HuH-7 (cell line): Measurements from ENCODE around the gene FGB.
"Not testable (repeated sequence)": the region's sequence is repeated elsewhere in the genome, so short reads cannot be mapped to it uniquely, and the experiment has no call there.

Source experiments
- DNase-seq: peaks from one replicate; pipeline ENCODE4 v3.0.0; 2011; ENCODE audit warnings: low spot score

FGB gene

GRCh38 chr4:154597281-154597680, 34.5 kb downstream of the FGB start:
- not testable (repeated sequence) for DNase-seq

- no peak for DNase-seq
Measured at GRCh38 chr4:154597798-154598774, 35.3 kb downstream of the FGB start.

DNA sequence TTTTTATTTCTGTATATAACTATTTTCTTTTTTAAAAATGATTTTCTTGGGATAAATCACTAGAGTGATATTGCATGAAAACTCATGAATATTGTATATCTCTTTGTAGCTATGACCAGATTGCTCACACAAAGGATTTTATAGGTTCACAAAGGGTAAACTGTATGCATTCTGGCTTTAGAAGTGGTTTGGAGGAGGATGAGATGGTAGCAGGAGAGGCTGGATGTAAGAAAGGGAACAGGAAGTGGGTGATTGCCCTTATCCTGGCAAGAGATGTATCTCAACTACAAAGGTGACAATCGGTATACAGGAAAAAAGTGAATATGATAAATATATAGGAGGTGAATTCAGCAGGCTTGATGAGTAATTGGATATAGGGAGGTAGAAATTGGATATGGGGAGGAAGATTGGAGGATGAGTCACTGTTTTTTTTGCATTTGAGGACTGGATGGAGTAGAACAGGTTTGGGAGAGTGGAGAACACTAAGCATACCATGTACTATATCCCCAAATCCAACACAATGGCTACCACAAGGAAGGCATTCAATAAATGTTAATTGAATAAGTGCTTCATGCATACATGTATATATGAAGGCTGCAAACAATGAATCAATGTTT, 39.7 kb downstream of the FGB start:
- no peak for DNase-seq

DNA sequence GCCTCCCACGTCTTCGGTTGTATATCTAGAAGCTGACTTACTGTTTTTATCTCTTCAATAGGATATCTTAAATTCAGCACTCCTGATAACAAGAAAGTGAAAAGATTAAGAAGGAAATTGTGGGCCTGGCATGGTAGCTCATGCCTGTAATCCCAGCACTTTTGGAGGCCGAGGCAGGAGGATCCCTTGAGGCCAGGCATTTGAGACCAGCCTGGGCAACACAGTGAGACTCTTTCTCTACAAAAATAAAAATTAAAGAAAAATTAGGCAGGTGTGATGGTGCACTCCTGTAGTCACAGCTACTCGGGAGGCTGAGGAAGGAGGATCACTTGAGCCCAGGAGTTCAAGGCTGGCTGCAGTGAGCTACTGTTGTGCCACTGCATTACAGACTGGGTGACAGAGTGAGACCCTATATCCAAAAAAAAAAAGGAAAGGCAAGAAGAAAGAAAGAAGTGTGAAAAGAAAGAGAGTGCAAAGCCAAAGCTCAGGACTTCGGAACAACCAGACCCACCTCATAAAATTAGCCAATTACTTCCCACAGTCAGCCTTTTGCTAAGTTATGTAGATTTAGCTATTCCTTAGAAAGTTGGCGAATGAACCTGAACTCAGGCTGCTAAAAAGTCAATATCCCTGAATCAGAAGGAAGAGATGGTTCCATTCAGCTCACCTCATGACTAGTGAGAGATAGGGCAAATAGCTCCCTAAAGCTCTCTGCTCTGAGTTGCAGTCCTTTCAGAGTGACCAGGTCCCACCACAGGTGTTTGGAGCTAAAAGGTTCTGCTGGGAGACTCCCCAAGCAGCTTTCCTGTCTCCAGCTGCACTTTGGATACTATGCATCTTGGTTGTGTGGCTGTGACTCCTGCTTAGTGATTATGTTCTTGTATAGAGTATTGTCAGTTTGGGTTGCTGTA, 40.5 kb downstream of the FGB start:
- DNase-seq, result no peak

DNA sequence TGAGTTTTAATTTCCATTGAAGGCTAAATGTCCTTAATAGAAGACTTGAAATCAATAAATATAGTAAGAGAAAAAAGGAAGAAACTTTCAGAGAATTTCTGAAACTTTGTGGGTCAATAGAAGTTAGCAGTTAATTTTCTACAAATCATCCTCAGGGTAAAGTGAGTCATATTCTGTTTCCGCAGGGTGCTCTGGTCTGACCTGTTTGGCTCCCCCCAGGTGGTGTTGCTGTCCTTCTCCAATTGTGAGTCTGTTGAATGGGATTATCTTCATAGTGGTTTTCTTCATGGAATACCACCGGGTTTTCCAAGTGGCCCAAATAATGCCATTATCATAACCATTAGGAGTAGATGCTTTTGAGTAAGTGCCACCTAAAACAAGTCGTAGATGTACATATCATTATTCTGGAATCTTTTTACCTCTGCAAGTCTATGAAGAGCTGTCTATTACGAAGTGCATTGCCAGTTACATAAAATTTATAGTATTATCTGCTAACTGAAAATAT, 41.9 kb downstream of the FGB start:
- no peak for DNase-seq

DNA sequence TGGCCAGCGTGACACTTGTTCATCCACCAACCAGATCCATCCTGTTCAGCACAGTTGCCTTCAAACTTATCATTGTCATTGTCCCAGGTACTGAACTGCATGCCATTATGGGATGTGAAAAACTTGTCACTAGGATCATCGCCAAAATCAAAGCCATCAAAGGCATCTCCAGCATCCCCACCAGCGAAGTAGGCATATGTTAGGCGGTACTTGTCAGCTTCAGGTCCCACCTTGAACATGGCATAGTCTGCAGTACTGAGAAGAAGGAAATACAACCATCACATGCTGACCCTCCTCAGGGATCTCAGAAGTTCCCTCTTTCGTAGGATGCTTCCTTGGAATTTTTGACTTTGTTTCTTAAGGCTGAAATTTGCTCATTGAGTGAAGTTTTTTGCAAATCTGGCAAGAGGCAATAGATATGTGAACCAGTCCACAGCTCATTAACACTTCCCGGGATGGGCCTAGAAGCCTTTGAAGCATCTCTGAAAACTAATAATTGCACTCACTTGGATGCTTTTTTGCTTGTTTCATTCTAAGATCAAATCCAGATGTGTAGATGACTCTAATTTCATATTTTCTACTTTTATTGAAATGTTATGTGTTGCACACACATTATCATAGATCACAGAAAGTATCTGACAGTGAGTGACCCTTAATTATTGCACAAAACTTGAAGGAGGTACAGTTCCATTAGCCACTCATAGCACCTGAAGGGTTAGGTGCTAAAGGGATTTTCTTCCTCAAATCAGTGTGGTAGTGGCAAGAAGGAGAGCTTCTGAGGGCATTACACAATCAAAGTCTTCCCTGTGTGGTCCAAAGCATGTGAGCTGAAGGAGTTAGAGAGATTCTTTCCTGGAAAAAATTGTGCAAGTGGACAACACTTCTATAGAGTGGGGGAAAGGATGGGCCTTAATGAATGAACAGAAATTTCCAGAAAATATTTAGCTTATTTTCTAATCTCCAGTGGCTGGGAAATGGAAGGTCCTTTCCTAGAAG, 44.2 kb downstream of the FGB start:
- DNase-seq, result no peak

GRCh38 chr4:154608361-154609252, 45.8 kb downstream of the FGB start:
- DNase-seq, result no peak

DNA sequence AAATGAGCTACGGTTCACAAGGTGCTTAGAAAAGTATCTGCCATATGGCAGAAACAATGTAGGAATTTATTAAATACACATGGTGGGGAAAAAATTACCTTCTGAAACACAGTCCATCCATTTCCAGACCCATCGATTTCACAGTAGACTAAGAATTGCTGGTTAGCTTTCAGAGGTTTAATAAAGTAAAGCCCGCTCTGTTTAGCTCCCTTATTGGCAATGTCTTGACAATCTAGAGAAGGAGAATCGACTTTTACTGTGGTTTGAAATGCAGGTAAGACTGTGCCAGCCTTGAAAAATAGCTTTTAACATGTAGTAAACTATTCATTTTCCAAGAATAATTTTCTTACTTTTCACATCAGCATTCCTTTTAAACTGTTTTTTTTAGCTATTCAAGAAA, 46.7 kb downstream of the FGB start:
- no peak for DNase-seq

DNA sequence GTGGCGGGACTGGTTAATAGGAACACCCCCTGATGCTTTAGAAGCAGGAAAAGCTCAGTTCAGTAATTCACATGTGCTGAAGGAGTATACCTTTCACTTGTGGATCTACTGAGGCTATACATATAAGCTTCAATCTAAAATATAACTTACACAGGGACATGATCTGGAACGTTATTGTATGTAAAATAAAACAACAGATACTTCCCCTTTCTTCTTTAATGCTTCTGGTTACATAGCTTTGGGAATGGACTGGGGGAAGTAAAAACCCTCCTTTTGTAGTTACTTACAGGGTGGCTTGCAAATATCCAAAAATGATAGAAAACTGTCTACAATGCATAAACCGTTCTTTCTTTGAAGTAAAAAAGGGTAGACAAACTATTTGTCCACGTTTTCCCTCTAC, 47.8 kb downstream of the FGB start:
- no peak for DNase-seq

DNA sequence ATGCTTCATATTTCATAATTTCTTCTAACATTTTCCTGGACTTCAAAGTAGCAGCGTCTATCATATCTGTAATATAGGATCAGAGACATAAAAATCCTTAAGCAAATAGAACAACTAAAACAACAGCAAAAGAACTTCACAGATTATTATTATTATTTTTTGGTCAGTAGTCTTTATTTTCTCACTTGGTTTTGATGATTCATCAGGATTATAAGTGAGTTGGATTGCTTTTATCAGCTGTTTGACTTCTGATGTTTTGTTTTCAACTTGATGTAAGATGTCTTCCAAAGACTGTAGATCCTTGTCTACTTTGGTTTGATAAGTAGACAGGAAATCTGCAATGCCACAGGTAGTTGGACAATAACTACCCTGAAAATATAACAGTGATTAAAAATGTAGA, 49.0 kb downstream of the FGB start:
- no peak for DNase-seq

GRCh38 chr4:154612472-154613414, 49.9 kb downstream of the FGB start, which contains the start of gene FGG:
Gene FGG, minus strand, starts transcription at chr4:154612656. Its CDS starts 47 bp downstream, at chr4:154612609.
- peak; percentile 45 for DNase-seq

GRCh38 chr4:154614306-154614705, 51.5 kb downstream of the FGB start:
- DNase-seq, result no peak

DNA sequence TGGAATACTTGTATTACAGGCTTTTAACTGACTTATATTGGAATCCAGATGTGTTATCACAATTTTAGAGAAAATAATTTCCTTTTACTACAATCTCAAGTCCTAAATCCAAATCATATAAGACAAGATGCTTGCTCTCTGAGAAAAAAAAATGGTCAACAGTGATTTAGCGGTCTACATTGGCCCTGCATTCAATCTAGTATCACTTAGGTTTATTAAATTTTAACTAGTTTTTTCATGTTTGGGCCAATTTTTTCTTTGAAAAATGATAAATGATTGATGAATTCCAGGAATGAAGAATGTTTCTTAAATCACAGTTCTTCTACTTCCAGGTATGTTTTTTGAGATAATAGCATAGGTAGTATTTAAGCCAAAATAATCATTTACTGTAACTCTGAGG, 52.4 kb downstream of the FGB start:
- no peak for DNase-seq

- DNase-seq, result no peak
Measured at GRCh38 chr4:154616287-154616686, 53.5 kb downstream of the FGB start.

GRCh38 chr4:154616731-154617130, 53.9 kb downstream of the FGB start:
- DNase-seq, result no peak

GRCh38 chr4:154617820-154618317, 55.1 kb downstream of the FGB start:
- DNase-seq, result peak; percentile 37

GRCh38 chr4:154618708-154619315, 56.0 kb downstream of the FGB start:
- peak; percentile 47 for DNase-seq

DNA sequence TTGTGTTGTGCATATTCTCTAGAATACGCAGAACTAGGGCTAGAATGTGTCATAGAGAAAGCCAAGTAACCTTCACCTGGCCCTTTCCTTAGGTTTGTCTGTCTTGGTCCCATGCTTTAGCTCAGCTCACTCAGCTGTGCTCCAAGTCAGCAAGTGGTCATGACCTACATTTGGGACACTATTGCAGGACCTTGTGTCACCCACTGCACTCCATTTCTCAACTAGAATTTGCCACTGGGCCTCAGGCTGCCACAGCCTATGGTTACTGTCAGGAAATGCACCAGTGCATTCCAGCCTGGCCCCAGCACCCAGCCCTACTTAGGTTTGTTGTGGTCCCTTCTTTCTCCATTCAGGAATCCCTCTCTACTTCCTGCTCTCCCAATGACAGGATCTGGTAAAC, 57.3 kb downstream of the FGB start:
- DNase-seq, result no peak
